Activated CD8-positive, alpha-beta memory T cell treated with anti-CD3 and anti-CD28 coated beads, Interleukin-2, amount 50 U/mL, for 24 hours (primary cell): Measurements from ENCODE around the gene TNS4.

ENCODE experiments used
- DNase-seq: peaks from one replicate; pipeline ENCODE4 v3.0.0-alpha.2; 2020; ENCODE audit errors: extremely low read depth

Gene TNS4

DNA sequence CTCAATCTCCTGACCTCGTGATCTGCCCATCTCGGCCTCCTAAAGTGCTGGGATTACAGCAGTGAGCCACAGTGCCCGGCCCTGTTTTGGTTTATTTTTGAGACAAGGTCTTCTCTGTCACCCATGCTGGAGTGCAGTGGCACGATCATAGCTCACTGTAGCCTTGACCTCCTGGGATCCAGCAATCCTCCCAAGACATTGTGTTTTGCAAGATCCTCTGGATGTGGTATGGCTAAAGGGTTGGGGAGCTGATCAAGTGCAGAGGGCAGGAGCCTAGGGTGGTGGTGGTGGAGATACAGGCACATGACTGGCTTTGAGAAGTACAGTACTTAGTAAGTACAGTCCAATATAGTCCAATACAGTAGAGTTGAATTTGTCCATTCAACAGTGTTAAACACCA is 16.6 kb upstream of the TNS4 start:
- DNase-seq: no peak

DNA sequence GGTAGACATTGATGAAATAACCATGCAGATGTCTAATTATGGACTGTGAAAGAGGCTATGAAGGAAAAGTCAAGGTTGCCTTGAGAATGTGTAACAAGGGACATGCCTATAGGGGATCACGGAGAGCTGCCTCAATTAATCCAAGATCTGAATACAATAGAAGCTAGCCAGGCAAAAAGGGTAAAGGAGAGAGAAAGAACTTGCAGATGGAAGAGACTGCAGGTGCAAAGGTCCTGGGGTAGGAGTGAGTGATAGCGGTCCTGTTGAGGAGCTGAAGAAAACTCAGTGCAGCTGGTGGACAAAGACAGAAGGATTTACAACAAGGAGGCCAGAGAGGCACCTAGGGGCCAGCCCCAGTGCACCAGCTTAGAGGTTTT is 15.9 kb upstream of the TNS4 start:
- DNase-seq: no peak

DNA sequence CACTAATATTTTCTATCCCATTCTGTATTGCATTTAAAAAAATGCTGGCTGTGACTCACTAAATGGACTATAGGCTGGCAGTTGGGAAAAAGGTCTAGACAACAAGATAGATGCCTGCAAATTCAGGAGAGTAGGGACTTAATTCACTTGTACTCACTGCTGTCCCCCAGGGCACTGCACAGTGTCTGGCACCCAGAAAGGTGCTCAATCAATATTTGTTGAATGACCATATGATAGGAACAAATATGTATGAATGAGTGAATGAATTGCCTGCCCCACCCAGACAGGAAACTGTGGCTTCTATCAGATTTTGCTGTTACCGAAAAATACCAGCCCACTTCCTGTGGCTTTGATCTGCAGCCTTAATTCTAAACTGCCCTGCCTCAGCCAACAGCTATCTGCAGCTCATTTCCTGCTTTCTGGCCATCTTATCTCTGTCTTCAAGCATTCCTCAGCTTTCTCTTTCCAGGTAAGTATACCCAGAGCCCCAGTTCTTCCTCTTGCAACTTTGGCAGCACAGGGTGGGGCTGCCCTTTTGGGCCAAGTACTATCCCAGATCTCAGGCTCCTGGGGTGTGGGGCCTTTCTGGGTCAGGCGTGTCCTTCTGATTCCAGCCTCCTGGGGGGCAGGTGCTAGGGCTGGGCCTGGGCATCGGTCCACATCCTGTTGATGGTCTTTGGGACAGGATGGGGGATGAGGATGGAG is 15.3 kb upstream of the TNS4 start:
- peak; percentile 27 for DNase-seq

DNA sequence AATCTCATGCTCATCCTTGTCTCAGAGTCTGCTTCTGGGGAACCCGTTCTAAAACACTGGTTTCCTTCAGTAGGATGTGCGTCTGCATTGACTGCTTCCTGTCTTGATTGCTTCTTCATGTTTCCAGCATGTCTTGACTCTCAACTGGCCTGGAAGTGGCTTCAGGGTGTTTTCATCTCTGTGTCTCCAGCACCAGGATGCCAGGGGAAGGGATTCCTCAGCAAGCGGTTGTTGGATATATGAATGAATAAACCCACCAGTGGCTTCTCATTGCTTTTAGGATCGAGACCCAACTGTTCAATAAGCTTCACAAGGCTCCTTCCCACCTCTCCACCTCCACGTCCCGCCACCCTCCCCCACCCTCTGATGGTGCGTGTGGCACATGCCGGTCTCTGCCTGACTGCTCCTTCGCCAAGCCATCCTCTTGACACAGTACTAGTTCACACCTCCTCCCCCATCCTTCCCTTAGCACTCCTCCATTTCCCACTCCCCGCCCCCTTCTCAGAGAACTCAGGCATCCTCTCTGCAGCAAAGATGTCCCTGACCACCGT is 14.1 kb upstream of the TNS4 start:
- no peak for DNase-seq

DNA sequence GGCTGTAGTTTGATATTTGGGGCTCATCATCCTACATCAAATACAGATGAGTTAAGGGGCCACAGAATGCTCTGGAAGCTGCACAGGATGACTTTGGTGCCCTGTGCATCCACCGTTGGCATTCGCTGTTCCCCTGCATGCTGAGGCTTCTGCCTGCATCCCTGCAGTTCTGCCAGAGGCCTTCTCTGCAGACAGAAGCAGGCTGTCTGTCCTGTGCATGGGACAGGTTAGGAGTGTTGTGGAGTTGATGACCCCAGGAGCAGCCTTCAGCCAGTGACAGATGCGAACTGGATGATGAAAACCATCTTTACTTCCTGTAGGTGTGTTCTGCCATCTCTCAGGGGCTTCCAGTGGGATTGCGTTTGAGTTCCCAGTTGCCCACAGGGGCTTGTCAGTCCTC is 13.6 kb upstream of the TNS4 start:
- DNase-seq: no peak

DNA sequence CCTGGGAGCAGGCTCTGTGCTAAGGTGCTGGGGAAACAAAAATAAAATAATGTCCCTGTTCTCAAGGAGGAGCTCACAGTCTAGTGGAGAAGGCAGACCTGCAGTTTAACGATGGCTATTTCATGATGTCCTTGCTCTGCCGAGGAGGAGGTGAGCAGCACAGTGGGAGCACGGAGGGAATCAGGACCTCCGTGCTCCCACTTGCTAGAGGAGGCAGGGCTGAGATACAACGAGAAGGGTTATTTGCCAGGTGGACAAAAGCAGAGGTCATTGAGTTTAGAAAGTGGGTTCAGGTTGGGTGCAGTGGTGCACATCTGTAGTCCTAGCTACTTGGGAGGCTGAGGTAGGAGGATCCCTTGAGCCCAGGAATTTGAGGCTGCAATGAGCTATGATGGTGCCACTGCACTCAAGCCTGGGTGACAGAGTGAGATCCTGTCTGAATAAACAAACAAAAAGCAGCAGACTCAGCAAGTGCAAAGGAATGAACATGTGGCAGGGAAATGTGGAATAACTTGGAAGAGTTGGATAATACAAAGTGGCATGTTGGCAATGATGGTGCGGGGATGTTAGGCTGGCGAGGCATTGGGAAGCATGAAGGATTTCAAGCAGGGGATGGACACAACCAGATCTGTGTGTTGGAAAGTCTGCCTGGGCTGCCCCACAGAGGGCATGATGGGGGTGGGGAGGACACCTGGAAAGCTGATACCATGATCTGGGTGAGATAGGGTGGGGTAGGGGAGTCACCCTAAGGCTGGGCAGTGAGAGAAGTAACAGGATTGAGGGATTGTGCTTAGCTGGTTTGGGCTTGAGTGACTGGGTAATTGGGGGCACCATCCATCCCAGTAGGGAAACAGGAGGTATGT is 12.8 kb upstream of the TNS4 start:
- no peak for DNase-seq

DNA sequence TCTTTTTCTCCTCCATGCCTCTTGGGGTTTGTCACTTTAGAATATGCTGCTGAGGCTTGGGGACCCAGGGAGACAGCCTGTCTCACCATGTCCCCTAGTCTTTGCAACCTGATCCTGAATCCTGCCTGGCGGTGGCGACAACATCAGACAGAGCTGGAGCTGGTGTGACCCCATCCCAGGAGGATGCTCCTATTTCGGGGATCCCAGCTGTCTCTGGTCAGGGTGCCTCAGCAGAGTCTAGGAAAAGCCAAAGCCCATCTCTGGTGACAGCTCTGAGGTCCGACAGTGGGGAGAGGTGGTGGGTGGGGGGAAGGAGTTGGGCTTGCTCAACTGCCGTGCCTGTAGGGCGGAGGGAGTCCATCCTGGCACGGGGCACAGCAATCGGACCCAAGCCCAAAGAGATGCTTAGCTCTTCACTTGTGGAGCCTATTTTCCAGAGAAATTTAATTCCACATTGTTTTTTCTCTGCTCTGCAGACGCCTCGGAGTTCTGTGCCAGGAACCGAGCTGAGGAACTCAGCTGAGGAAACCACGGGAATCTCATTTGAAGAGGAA is 10.3 kb upstream of the TNS4 start:
- no peak for DNase-seq

DNA sequence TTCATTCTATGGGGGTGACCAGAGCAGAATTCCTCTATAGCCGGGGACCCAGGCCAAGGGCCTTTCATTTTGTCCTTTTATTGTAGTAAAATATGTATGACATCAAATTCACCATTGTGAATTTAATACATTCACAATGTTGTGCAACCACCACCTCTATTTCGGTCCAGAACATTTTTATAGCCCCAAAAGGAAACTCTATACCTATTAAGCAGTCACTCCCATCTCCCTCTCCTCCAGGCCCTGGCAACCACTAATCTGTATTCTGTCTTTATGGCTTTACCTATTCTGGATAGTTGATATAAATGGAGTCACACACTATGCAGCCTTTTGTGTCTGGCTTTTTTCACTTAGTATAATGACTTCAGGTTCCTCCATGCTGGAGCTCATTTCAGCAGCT is 9.7 kb upstream of the TNS4 start:
- DNase-seq: no peak

DNA sequence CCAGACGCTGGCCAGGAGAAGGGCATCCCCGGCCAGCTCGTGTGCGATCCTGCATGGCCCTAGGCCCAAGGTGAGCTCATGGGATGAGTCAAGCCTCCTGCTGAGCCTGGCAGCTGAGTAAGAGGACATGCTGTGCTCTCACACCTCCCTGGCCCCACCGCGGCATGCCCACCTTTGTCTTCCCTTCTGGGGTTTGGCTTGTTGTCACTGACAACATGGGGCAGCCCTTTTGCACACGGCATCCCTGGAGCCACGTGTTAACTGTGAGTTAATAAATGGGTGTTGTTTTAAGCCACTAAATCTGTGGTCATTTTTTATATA is 8.9 kb upstream of the TNS4 start:
- DNase-seq: no peak

DNA sequence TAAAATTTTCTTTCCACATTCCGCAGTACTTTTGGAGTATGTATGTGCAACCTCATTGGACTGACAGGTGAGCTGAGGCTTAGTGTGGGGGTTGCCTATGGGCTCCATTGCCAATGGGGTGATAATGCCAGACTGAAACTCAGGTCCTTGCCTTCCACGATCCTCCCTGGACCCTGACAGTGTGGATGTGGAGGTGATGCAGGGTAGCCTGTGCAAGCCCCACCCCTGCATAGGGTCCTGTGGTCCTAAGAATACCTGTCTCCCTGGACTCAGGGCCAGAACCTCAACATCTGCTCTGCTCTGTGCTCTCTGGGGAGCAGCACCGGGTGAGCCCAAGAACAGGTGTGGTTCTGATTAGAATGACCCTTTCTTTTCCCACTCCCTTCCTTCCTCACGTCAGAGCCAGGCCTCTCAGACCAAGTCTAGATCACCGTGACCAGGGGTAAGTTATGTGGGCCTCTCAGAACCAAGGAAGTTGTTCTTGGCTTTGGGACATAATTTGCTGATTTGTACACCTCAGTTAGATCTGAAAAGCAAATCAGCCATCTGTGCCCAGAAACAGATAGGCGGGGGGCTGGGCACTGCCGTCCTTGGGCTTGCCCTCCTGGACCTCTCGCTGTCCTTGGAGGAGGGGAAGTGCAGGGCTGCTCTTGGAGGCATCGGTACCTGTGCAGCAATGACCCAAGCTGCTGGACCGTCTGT is 8.4 kb upstream of the TNS4 start:
- DNase-seq: no peak

DNA sequence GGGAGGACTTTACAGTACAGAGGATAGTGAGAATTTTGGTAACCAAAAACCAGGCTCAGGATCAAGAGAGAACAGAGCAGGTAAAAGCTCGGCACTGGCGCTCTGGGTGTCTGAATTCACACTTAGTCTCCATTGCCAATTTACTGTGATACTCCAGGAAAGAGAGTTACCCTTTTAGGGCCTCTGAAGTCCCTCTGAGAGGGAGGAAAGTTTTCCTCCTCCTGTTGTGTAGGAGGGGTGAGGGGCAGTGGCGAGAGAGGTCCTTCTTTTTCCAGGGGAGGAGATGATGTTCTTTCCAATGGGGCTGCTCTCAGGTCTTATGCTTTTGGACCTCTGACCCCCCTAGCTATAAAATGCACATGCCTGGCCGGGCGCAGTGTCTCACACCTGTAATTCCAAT is 5.4 kb upstream of the TNS4 start:
- no peak for DNase-seq

DNA sequence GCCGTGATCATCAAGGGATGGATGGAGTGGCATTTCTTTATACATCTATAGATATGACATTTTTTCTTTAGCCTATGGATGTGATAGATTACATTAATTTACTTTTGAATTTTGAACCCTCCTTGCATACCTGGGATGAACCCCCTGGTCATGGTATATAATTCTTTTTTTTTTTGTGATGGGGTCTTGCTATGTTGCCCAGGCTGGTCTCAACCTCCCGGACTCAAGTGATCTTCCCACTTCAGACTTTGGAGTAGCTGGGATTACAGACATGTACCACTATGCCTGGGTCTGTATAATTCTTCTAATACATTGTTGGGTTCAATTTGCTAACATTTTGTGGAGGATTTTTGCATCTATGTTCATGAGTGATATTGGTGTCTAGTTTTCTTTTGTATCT is 1.7 kb upstream of the TNS4 start:
- DNase-seq: no peak

DNA sequence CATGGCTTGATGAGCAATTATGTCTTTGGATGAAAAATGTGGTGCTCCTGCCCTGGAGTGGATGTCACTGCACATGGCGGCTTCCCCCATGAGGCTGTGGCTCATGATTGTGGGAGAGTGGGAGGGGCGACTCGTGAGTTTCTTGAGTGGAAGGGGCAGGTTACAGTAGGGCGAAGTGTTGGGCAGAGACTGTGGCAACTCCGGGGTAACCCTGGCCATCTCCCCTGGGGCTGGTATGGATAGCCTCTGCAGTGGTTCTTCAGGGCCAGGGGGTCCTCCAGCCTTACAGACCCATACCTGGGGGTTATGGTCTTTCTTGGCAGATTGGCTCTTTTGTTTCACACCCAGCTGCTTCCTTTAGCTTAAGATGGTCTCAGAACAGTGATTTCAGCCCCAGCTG is 1.3 kb upstream of the TNS4 start:
- no peak for DNase-seq

DNA sequence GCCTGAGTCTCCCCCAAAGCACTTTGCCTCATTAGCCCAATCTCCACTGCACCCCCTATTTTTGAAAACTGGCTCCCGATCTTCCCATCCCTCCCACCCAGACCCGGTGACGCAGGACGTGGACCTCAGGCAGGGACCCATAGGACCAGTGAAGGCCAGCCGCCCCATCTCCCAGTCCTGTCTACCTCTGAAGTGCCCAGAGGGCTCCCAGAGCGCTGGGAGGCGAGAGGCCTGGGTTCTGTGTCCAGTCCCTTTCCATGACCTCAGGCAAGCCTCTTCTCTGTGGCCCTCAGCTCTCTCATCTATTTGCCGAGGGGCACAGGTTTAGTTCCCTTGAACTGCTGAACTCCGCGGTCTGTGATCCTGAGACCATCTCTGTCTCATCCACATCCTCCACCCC is 714 bp downstream of the TNS4 start:
- DNase-seq: no peak

DNA sequence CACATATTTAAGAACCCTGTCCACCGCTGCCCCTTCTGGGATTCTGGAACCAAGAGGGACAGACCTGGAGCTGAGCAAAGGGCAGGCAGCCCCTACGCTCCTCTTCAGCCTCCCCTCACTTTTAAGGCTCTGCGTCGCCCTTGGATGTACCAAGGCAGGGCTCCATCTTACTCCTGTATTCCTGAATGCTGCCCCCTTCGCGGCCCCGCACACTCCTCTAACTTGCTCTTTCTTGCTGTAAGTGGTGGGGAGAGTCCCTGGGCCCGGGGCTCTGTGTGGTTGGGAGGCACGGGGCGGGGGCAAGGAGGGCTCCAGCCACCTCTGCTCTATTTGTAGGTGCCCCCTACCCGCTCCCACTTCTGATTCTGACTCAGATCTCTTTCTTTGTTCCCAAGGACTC is 1.2 kb downstream of the TNS4 start:
- DNase-seq: no peak

DNA sequence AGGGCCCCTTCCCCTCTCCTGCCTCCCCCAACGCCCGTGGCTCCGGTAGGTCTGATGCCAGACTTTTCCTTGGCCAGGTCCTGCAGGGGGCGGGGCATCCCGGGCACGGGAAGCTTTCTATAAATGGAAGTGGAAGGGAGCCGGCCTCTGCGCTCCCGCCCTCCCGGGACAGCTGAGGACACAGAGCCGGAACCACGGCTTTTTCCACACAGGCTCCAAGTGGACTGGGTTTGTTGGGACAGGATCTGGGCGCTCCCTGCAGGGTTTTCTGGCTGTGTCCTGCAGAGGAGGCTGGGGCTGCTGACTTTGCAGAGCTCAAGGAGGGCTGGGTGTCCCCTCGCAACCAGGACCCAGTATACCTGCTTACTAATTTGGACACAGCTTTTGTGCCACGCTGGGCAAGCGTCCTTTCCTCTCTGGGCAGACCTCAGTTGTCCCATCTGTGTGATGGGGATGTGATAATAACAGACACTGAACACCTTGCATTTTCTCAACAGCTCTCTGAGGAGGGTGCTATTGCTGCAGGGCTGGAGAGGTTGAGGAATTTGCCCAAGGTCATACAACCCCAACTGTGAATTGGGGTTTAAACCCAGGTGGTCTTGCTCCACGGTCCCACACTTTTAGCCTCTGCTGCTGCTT is 1.8 kb downstream of the TNS4 start:
- DNase-seq: no peak

DNA sequence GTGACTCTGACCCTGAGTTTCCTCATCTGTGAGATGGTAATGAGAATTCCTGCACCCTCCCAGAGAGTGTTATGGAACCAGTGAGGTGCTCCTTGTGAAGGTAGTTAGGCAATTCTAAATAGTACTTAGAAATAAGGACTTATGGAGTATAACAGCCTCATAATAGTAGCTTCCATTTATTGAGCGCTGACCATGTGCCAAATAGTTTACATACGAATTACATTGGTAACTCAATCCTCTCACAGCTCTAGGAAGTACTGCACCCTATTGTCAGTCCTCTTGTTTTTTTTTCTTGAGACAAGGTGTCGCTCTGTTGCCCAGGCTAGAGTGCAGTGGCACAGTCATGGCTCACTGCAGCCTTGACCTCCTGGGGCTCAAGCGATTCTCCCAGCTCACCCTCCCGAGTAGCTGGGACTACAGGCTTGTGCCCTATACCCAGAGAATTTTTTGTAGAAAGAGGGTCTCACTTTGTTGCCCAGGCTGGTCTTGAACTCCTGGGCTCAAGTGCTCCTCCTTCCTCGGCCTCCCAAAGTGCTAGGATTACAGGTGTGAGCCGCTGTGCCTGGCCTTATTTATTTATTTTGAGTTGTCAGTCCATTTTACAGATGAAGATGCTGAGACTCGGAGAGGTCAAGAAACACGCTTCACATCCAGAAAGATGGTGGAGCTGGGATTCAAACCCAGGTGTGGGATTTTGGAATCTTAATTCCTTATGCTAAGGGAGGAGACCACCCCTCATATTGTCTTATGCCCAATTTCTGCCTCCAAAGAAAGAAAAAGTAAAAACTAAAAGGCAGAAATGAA is 2.9 kb downstream of the TNS4 start:
- no peak for DNase-seq

DNA sequence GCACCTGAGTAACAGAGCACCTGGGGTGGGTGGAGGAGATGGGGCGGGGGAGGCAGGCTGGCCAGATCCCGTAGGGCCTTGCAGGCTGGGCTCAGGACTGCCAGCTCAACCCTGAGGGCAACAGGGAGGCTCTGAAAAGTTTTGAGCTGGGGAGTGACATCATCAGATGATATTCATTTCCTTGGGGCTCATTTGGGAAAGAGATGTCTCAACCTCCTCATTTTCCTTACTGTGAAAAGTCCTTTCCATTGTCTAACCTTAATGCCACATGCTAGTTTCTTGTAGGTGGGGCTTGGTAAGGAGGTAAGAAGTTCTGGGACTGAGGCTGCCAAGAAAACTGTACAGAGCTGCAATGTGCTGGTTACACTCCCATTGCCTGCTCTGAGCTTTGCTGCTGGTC is 3.7 kb downstream of the TNS4 start:
- DNase-seq: no peak

DNA sequence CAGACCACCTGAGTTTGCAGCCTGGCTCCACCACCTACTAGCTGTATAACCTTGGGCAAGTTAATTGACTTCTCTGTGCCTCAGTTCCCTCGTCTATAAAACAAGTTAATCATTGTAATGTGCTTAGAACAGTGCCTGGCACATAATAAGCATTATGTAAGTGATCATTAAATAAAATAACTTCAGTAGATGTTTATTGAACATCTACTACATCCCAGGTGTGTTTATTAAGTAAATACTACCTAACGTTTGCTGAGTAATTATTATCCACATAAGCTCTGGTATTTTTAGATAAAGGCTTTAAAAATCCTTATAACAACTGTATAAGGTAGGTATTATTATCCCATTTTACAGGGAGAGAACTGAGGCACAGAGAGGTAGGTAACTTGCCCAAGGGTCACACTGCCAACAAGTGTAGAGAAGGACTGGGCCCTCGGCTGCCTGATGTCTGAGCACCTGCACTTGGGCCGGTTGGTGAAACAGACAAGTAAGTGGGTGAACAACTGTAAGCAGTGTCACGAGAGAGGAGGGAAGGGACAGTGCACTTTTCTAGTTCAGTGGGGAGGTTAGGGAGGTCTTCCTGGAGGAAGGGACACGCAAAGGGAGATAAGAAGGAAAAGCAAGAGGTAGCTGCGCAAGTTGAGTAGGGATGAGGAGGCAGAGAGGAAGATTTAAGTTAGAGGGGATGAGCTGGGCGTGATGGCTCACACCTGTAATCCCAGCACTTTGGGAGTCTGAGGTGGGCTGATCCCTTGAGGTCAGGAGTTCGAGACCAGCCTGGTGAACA is 4.6 kb downstream of the TNS4 start:
- DNase-seq: no peak

DNA sequence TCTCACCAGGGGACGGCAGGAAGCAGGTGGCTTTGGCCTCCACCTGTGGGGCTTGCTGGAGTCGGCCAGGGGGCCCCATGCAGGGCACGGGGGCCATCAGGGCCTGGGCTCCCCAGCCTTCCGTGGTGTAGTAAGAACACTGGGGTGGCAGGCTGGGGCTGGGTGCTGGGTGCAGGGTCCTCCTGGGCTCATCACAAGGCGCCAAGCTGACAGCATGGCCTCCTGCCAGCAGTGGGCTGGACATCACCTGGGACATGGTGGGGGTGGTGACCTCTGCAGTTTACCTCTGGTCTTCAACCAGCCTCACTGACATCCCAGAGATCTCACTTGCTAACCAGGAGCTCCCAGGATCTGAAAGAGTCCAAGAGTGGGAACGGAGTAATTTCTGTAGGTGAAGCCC is 5.3 kb downstream of the TNS4 start:
- DNase-seq: no peak
